Colonic mucosa (tissue), 4 donors: ENCODE measurements around the gene LMO3. TPM values are rescaled to one million over a fixed set of nuclear protein-coding genes. Genes with fewer than 3 reads are reported as not detected.

ENCODE experiments used
- DNase-seq: peaks from one replicate; pipeline ENCODE4 v3.0.0-alpha.2; 2020
- H3K27ac ChIP-seq: fragments of 200-600 bp; one replicate; pipeline ENCODE4 v1.8.0; 2021
- H3K27me3 ChIP-seq: fragments of 200-600 bp; one replicate; pipeline ENCODE4 v1.8.0; 2021
- H3K36me3 ChIP-seq: fragments of 200-600 bp; one replicate; pipeline ENCODE4 v1.8.0; 2021
- H3K4me1 ChIP-seq: fragments of 200-600 bp; one replicate; pipeline ENCODE4 v1.8.0; 2021; ENCODE audit warnings: mild to moderate bottlenecking
- H3K4me3 ChIP-seq: fragments of 200-600 bp; one replicate; pipeline ENCODE4 v1.8.0; 2021
- H3K9ac ChIP-seq, 2 donors: one replicate each; pipeline ENCODE4 v1.7.0; 2013; ENCODE audit warnings: control low read depth in 2 of 2, low read depth in 2 of 2, low read length in 2 of 2
- H3K9me3 ChIP-seq: fragments of 200-600 bp; one replicate; pipeline ENCODE4 v1.8.0; 2021
- CTCF ChIP-seq: fragments of 200-600 bp; IDR thresholded peaks from one replicate; pipeline ENCODE4 v1.8.0; 2022; ENCODE audit warnings: antibody characterized with exemption, mild to moderate bottlenecking
- intact Hi-C: fragments of 100-400 bp; cut with DNase I; formaldehyde crosslinking; loops from one replicate; pipeline ENCODE4 v1.14.1; 2022
- total RNA-seq, 2 donors: library from RNA; stranded (reverse); fragmentation: NEBNext Ultra II Directional in 1 of 2; extraction: Animal tissue kit (Norgen Biotek cat#: 25700) in 1 of 2; gene quantifications; one replicate each; pipeline ENCODE4 v1.2.1, GENCODE V29; 2021
- donor health status: healthy.
- donor health status: DM: no; HTN: no; CAD: no.
- donor health status: DM: no; HTN: no; CAD: no.

LMO3 gene
- total RNA-seq, 2 donors from 2014 or later, result 0.72 to 8.1 TPM

- no peak for TF ChIP-seq CTCF
- intact Hi-C loops, result no loop called here
- no peaks in the 10 kb centered on the region for H3K4me1 ChIP-seq
- H3K9me3 ChIP-seq, result no peaks in the 10 kb centered on the region
- peak overlapping the region in 1 of 2 donors; percentile 39 for H3K9ac ChIP-seq
- H3K4me3 ChIP-seq, result peak overlapping the region; percentile 17
- DNase-seq, result no peak
- H3K27ac ChIP-seq, result no peak overlapping the region
- H3K27me3 ChIP-seq, result no peaks in the 10 kb centered on the region
- H3K36me3 ChIP-seq, result no peaks in the 10 kb centered on the region
These were observed 283 bp downstream of the LMO3 start for GRCh38 chr12:16605642-16606116.

GRCh38 chr12:16604596-16605252, 1.2 kb downstream of the LMO3 start:
- no peak overlapping the region for H3K27ac ChIP-seq

GRCh38 chr12:16603916-16604575, 1.9 kb downstream of the LMO3 start:
- no peaks in the 10 kb centered on the region for H3K9me3 ChIP-seq
- no peaks in the 10 kb centered on the region for H3K27me3 ChIP-seq
- no peak overlapping the region for H3K4me3 ChIP-seq
- H3K4me1 ChIP-seq, result no peaks in the 10 kb centered on the region
- no peak for DNase-seq
- no peaks in the 10 kb centered on the region for H3K36me3 ChIP-seq
- H3K9ac ChIP-seq, result no peak overlapping the region
- TF ChIP-seq CTCF, result no peak
- H3K27ac ChIP-seq, result no peak overlapping the region
- intact Hi-C loops, result no loop called here

More at GRCh38 chr12:16604596-16605252, 1.2 kb downstream of the LMO3 start:
- Histone ChIP-seq H3K9me3 (no peaks in the 10 kb centered on the region), H3K4me3 (no peak overlapping the region), H3K4me1 (no peaks in the 10 kb centered on the region), H3K36me3 (no peaks in the 10 kb centered on the region), H3K9ac (no peak overlapping the region), H3K27me3 (no peaks in the 10 kb centered on the region)
- no peak for DNase-seq
- intact Hi-C loops, result no loop called here
- no peak for TF ChIP-seq CTCF

- Histone ChIP-seq H3K36me3 (no peaks in the 10 kb centered on the region), H3K4me1 (no peaks in the 10 kb centered on the region), H3K9ac (no peak overlapping the region), H3K4me3 (no peak overlapping the region), H3K27ac (no peak overlapping the region), H3K27me3 (no peaks in the 10 kb centered on the region), H3K9me3 (no peaks in the 10 kb centered on the region)
- DNase-seq, result no peak
- intact Hi-C loops, result no loop called here
- TF ChIP-seq CTCF, result no peak
These were observed 2.6 kb downstream of the LMO3 start for GRCh38 chr12:16603260-16603915.

- no peaks in the 10 kb centered on the region for H3K9me3 ChIP-seq
- intact Hi-C loops, result no loop called here
- no peaks in the 10 kb centered on the region for H3K4me1 ChIP-seq
- H3K27me3 ChIP-seq, result no peaks in the 10 kb centered on the region
- DNase-seq, result no peak
- H3K4me3 ChIP-seq, result no peak overlapping the region
- no peak for TF ChIP-seq CTCF
- no peak overlapping the region for H3K27ac ChIP-seq
- H3K36me3 ChIP-seq, result no peaks in the 10 kb centered on the region
- H3K9ac ChIP-seq, result no peak overlapping the region
These were observed 3.5 kb downstream of the LMO3 start for GRCh38 chr12:16602412-16602811.
